Endodermal cell (in vitro differentiated cells): ENCODE data around the gene MAMSTR. TPM values are rescaled to one million over a fixed set of nuclear protein-coding genes. Genes with fewer than 3 reads are reported as not detected.

Experiments
- DNase-seq: peaks from one replicate; pipeline ENCODE4 v3.0.0-alpha.2; 2017
- H3K27ac ChIP-seq: 2 replicates; pipeline ENCODE4 v1.5.1; 2013; ENCODE audit warnings: mild to moderate bottlenecking, low read depth, low read length, moderate library complexity
- H3K27me3 ChIP-seq: 2 replicates; pipeline ENCODE4 v1.6.1; 2013; ENCODE audit warnings: mild to moderate bottlenecking, low read length, moderate library complexity; ENCODE audit not compliant: insufficient read depth, control insufficient read depth, poor library complexity, severe bottlenecking
- H3K36me3 ChIP-seq: 2 replicates; pipeline ENCODE4 v1.7.0; 2013; ENCODE audit warnings: mild to moderate bottlenecking, low read length, moderate library complexity; ENCODE audit not compliant: control insufficient read depth, insufficient read depth
- H3K4me1 ChIP-seq: one replicate; pipeline ENCODE4 v1.7.0; 2013; ENCODE audit warnings: low read length; ENCODE audit not compliant: control insufficient read depth, insufficient read depth
- H3K4me3 ChIP-seq: 2 replicates; pipeline ENCODE4 v1.5.1; 2013; ENCODE audit warnings: mild to moderate bottlenecking, low read length, moderate library complexity
- H3K9ac ChIP-seq: 2 replicates; pipeline ENCODE4 v1.6.1; 2013; ENCODE audit warnings: mild to moderate bottlenecking, low read length, moderate library complexity; ENCODE audit not compliant: poor library complexity, severe bottlenecking; ENCODE audit errors: extremely low read depth
- H3K9me3 ChIP-seq: 2 replicates; pipeline ENCODE4 v1.6.1; 2013; ENCODE audit warnings: mild to moderate bottlenecking, low read length, moderate library complexity; ENCODE audit not compliant: control insufficient read depth
- H3K27ac Mint-ChIP-seq: 2 replicates; pipeline ENCODE4 v1.8.0; 2020; ENCODE audit warnings: mixed read lengths
- H3K27me3 Mint-ChIP-seq: 2 replicates; pipeline ENCODE4 v1.8.0; 2021; ENCODE audit warnings: mild to moderate bottlenecking, mixed read lengths; ENCODE audit not compliant: insufficient read depth
- H3K36me3 Mint-ChIP-seq: 2 replicates; pipeline ENCODE4 v1.8.0; 2020; ENCODE audit warnings: low read depth, mixed read lengths
- H3K4me1 Mint-ChIP-seq: 2 replicates; pipeline ENCODE4 v1.8.0; 2020; ENCODE audit warnings: mixed read lengths
- H3K4me3 Mint-ChIP-seq: 2 replicates; pipeline ENCODE4 v1.8.0; 2020; ENCODE audit warnings: mild to moderate bottlenecking, moderate library complexity, mixed read lengths
- H3K9me3 Mint-ChIP-seq: 2 replicates; pipeline ENCODE4 v1.8.0; 2020; ENCODE audit warnings: mild to moderate bottlenecking, mixed read lengths
- CTCF ChIP-seq: fragments of 200-600 bp; sonication (generic); conservative IDR thresholded peaks from 2 replicates; pipeline ENCODE4 v1.5.0; 2021; ENCODE audit warnings: antibody characterized with exemption, mild to moderate bottlenecking
- WGBS, 2 experiments: methylation state at CpG; one replicate each; pipeline versions ENCODE4 v1.1.5 to v1.1.7; 2013; ENCODE audit warnings: missing lambda C conversion rate in 2 of 2, mixed read lengths in 1 of 2; ENCODE audit not compliant: insufficient coverage in 1 of 2, insufficient read length in 1 of 2; 5-methylcytosine and 5-hydroxymethylcytosine counted together
- total RNA-seq, 2 donors: library from RNA; stranded (reverse); fragmentation: NEBNext Ultra II Directional in 1 of 2; extraction: Animal tissue kit (Norgen Biotek cat#: 25700) in 1 of 2; gene quantifications; 2 replicates in 1 of 2; 3 replicates in 1 of 2; pipeline ENCODE4 v1.2.1, GENCODE V29; 2021

MAMSTR gene
- total RNA-seq, 2 donors from 2014 or later, result 1.9 to 2.3 TPM

GRCh38 chr19:48735031-48735615 lies 15.6 kb upstream of the MAMSTR start:
- no peak overlapping the region for H3K27ac Mint-ChIP-seq
- H3K4me3 ChIP-seq, result peak overlapping the region; percentile 74
- WGBS, 2 experiments, result 4% methylated on average over 22 to 38 of the region's 38 CpGs

GRCh38 chr19:48734625-48735024 lies 15.1 kb upstream of the MAMSTR start:
- Histone ChIP-seq H3K36me3 (no peaks in the 10 kb centered on the region), H3K9me3 (no peaks in the 10 kb centered on the region), H3K4me3 (peak overlapping the region; percentile 74), H3K27ac (no peak overlapping the region), H3K9ac (no peak overlapping the region), H3K4me1 (no peaks in the 10 kb centered on the region), H3K27me3 (peaks cover 7% of the 10 kb centered on the region)
- Mint-ChIP-seq H3K27me3 (peaks cover 35% of the 10 kb centered on the region), H3K4me3 (peak overlapping the region; percentile 63), H3K9me3 (no peaks in the 10 kb centered on the region), H3K36me3 (peaks cover 2% of the 10 kb centered on the region), H3K4me1 (peaks cover 3% of the 10 kb centered on the region), H3K27ac (no peak overlapping the region)
- 89 to 94% methylated on average over 6 to 9 of the region's 9 CpGs for WGBS, 2 experiments
- no peak for DNase-seq
- no peak for TF ChIP-seq CTCF

More at GRCh38 chr19:48735031-48735615, 15.6 kb upstream of the MAMSTR start:
- H3K27me3 Mint-ChIP-seq, result peaks cover 40% of the 10 kb centered on the region
- peaks cover 12% of the 10 kb centered on the region for H3K27me3 ChIP-seq
- H3K36me3 Mint-ChIP-seq, result peaks cover 2% of the 10 kb centered on the region
- H3K36me3 ChIP-seq, result no peaks in the 10 kb centered on the region
- H3K27ac ChIP-seq, result peak overlapping the region; percentile 16
- H3K4me1 ChIP-seq, result no peaks in the 10 kb centered on the region
- peak; percentile 92 for DNase-seq
- H3K9ac ChIP-seq, result peak overlapping the region; percentile 30
- H3K4me1 Mint-ChIP-seq, result peaks cover 3% of the 10 kb centered on the region
- no peaks in the 10 kb centered on the region for H3K9me3 ChIP-seq
- H3K4me3 Mint-ChIP-seq, result peak overlapping the region; percentile 63
- H3K9me3 Mint-ChIP-seq, result no peaks in the 10 kb centered on the region
- peak; percentile 21 for TF ChIP-seq CTCF

- H3K27ac Mint-ChIP-seq, result no peak overlapping the region
- no peaks in the 10 kb centered on the region for H3K36me3 ChIP-seq
- no peak overlapping the region for H3K27ac ChIP-seq
- no peaks in the 10 kb centered on the region for H3K4me1 ChIP-seq
- H3K27me3 Mint-ChIP-seq, result peaks cover 38% of the 10 kb centered on the region
- H3K27me3 ChIP-seq, result no peaks in the 10 kb centered on the region
- no peaks in the 10 kb centered on the region for H3K4me1 Mint-ChIP-seq
- 85 to 91% methylated on average over 4 of the region's 4 CpGs for WGBS, 2 experiments
- TF ChIP-seq CTCF, result no peak
- H3K9ac ChIP-seq, result no peak overlapping the region
- H3K4me3 Mint-ChIP-seq, result no peak overlapping the region
- no peak for DNase-seq
- H3K9me3 ChIP-seq, result no peaks in the 10 kb centered on the region
- H3K4me3 ChIP-seq, result no peak overlapping the region
- H3K36me3 Mint-ChIP-seq, result peaks cover 3% of the 10 kb centered on the region
- H3K9me3 Mint-ChIP-seq, result no peaks in the 10 kb centered on the region
Measured at GRCh38 chr19:48731452-48731851, 11.9 kb upstream of the MAMSTR start.
